Measurements from ENCODE around the gene OVOL1.
"Not testable (repeated sequence)": the region's sequence is repeated elsewhere in the genome, so short reads cannot be mapped to it uniquely, and the experiment has no call there.

Gene OVOL1

DNA sequence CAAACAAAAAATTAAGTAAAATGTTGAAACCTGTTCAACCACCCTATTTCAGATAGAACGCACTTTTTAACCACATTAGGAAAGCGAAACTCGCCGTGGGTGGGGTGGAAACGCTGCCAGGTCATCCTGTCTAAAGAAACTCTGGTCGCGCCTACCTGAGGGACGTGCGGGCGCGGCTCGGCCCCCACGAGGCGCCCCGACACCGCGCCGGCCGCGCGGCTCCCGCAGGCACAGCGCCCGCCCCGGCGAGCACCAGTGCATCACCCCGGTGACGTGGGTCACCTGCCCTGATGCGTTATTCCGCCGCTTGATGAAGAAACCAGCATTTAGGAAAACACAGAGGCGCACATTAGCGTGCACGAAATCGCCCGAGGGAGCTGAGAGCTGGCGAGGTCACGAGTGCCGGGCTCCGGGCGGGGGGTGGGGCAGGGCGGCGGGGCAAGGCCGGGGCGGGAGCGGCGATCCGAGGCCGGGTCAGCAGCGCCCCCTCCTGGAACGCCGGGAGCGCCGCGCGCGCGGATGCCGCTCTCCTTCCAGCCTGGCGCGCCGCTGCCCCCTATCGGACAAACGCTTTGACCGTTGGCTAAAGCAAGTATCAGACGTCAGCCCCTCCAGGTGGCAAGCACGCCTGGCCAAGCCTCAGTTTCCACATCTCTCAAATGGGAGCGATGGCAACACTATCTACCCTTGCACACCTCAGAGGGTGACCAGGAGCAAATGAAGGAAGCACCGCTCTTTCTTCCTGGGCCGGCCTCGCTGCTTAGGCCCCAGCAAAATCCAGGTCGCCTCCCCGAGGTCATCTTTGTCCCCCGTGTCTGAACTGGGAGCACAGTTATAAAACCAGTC, 31.2 kb downstream of the OVOL1 start:
- DNase-seq, result peak; percentile 85 to 90

DNA sequence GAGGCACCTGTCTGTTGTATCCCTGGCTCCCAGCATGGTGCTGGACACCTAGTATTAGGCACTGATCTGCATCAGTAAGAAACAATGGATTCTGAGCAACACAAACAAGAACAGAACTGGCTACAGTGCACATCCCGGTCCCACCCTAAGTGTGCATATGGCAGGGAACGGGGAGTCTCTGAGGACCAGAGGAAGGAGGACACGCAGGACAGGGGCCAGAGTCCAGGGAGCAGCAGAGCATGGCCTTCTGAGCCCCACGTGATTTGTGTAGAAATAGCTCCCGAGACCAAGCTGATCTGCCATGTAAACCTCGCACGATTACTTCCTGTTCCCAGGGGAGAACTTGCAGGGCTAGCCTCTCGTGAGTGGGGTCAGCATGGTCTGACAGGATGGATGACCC, 34.2 kb downstream of the OVOL1 start:
- no peak for DNase-seq

DNA sequence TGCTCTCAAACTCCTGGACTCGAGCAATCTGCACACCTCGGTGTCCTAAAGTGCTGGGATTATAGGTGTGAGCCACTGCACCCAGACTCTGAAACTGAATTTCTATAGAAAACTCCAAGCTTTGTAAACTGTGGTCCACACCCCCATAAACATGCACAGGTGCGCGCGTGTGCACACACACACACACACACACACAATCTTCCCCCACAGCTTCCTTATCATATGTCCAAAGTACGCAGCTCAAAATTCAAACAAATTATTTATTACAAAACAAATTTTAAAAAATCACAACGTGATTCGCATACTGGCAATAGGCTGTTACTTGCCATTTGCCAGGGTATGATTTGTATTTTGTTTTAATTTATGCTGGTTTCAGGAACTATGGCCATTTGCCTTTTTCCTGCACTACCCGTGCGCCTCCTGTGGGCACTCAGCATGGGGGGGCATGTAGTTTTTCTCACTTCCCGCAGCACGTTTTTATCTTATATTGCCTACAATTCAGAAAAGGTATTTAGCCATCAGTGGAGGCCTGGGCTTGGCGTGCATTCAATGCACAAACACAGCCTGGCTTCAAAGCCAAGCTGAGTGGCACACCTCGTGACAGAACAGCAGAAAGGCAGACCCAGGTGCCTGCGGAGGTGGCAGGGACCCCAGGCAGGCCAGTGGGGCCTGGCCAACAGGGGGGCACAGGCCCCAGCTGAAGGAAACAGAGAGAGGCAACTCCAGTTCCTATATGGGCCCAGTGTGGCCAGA, 36.1 kb downstream of the OVOL1 start:
- no peak for DNase-seq

DNA sequence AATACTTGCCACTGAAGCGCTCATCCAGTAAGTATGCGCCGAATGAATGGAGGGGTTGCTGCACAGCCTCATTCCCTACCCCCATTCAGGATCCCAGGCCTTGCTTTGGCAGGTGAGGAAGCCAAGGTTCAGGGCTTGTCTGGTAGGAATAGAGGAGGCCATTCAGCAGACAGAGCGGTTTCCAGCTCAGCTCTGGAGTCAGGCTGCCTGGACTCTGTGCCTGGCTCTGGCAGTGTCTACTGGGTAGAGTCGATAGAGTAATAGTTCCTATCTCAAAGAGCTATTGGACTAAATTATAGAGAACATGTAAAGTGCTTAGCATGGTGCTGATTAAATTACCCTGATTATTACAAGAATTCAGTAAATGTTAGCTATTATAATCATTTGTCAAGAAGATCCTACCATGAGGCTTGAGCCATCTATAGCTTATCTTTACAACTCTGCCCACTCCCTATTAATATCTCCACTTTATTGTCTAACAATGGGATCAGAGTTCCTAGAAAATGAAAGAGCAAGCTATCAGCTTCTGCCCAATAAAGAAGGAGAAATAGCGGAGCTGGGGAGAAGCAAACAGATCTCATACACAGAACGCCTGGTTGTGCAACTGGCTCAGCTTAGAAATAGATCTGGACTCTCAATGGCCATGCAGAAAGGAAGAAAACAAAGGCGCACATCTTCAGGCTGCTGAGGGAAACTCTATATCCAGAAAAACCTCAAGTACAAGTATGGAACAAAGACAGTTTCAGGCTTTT, 40.3 kb downstream of the OVOL1 start:
- no peak for DNase-seq

DNA sequence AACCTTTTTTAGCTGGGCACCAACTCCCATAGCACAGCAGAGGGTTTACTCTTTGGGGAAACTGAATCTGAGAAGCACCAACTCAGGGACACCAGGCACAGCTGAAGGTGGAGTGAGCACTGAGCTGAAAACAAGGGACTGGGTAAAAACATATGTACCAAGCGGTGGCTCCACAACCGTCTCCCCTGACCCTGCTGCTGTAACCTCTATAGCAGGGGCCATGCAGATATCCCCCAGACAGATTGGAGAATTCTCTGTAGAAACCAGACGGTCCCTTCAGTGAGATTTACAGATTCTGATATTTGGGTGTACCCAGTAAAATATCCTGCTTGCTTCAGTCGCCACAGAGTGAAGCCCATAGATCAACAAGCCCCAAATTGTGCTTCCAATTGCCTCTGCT, 42.6 kb downstream of the OVOL1 start:
- no peak for DNase-seq

DNA sequence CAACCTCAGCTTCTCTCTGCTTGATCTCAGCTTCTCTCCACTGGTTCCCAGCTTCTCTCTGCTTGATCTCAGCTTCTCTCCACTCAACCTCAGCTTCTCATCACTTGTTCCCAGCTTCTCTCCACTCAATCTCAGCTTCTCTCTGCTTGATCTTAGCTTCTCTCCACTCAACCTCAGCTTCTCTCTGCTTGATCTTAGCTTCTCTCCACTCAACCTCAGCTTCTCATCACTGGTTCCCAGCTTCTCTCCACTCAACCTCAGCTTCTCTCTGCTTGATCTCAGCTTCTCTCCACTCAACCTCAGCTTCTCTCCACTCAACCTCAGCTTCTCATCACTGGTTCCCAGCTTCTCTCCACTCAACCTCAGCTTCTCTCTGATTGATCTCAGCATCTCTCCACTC, 45.4 kb downstream of the OVOL1 start:
- DNase-seq, result not testable (repeated sequence)

DNA sequence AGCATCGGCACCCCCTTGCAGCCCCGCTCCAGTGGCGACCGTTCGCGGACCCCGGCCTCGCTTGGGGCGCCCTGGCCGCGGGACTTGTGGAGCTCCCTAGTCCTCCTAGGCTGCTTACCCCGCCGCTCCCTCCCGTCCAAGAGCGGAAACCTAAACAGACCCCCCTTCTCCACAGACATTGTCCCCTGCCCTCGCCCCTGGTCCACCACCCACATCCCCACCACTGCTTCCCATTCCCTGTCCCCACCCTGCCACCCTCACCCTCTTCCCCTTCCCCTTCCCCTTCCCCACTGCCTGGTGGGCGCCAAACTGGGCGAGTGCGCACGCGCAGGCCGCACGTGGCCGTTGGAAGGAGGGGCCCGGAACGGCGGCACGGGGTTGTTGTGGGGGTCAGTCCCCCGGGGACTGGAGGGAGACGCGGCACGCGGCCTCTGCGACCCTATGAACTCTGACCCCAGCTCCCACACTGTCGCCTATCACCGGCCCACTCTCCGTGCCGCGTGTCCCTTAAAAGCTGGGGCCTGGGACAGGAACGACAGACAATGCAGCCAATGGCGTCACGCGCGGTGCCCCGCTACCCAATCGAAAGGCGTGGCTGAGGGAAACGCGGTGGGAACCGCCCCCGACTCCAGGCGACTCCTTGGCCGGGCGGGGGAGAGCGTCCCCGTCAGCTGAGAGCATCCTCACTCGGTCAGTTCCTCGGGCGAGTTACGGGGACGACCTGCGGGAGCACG, 46.6 kb downstream of the OVOL1 start, which contains the start of gene SNX32:
TSS of gene SNX32 (plus strand) at position 667 of the 734 bp plus-strand sequence. CDS start 103 bp downstream, outside the sequence.
- peak; percentile 91 to 95 for DNase-seq

DNA sequence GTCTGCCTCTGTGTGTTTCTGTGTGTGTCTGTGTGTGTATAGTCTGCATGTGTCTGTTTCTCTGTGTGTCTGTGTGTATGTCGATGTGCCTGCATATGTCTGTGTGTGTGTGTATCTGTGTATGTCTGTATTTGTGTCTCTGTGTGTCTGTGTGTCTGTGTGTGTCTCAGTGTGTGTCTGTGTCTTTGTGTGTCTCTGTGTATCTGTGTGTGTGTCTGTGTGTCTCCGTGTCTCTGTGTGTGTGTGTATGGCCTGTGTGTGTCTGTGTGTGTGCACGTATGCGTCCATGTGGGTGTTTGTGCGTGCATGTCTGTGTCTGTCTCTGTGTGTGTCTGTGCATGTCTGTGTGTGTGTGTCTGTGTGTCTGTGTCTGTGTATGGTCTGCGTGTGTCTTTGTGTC, 47.3 kb downstream of the OVOL1 start:
- no peak for DNase-seq

DNA sequence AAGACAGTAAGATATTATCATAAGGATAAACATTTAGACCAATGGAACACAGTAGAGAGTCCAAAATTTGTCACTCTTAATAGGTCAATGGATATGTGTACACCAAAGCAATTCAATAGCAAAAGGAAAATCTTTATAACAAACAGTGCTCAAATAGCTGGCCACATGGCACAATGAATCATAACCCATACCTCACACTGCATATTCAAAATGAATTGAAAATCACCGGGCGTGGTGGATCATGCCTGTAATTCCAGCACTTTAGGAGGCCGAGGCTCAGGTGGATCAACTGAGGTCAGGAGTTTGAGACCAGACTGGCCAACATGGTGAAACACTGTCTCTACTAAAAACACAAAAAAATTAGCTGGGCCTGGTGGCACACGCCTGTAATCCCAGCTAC, 55.3 kb downstream of the OVOL1 start:
- DNase-seq, result no peak

DNA sequence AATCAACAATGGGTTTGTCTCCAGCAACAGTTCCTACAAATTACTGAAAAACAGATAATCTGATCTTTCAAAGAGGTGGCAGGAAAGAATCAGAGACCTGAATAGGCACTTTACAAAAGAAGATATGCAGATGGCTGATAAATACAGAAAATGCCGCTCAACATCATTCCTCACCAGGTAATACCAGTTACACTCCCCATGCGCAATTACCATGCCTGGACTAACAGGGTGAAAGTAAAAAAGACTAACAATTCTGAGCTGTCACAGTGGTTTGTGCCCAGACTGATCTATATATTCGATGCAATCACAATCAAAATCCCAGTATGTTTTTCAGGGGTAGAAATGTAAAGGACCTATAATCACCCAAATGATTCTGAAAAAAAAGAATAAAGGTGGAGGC, 56.9 kb downstream of the OVOL1 start:
- DNase-seq, result no peak

DNA sequence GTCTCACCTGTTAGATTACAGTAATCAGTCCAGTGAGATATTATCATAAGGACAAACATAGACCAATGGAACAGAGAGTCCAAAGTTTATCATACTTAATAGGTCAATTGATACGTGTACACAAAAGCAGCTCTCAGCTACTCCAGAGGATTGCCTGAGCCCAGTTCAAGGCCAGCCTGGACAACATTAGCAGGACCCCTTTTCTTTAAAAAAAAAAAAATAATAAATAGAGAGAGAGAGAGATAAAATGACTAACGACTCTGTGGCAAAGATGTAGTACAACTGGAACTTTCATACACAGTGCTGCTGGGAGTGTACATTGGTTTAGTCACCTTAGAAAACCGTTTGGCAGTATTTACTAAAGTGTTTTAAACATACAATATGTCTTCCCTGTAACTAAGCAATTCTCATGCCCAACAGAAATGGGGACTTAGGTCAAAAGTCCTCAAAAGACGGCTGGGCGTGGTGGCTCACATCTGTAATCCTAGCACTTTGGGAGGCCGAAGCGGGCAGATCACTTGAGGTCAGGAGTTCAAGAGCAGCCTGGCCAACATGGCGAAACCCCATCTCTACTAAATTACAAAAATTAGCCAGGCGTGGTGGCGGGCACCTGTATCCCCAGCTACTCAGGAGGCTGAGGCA, 57.5 kb downstream of the OVOL1 start:
- no peak for DNase-seq

Data from NCI-H1930 (cell line).